Panc1 (cell line): ENCODE results near the gene SLC29A1. TPM values are rescaled to one million over a fixed set of nuclear protein-coding genes. Genes with fewer than 3 reads are reported as not detected.
"Not testable (repeated sequence)": the region's sequence is repeated elsewhere in the genome, so short reads cannot be mapped to it uniquely, and the experiment has no call there.

Experiments used
- ATAC-seq: fragments of 200-7000 bp; cut with Tn5 transposase; 2 replicates; pipeline ENCODE4 v1.9.1; 2020; ENCODE audit warnings: mild to moderate bottlenecking, moderate library complexity
- BruUV-seq: library from RNA; stranded (reverse); fragments of 400-500 nt; replicated peaks from 2 replicates; lab custom pipeline; 2021; lab: Mats Ljungman, UMichigan
- CTCF ChIA-PET: fragments of 300-600 bp; sonication (Branson Sonifier 250); formaldehyde crosslinking; loops from one replicate; lab custom pipeline; 2022; ENCODE audit warnings: antibody characterized with exemption; lab: Charles Lee
- POLR2A ChIA-PET: fragments of 300-600 bp; sonication (Branson Sonifier 250); formaldehyde crosslinking; loops from one replicate; lab custom pipeline; 2022; ENCODE audit warnings: antibody characterized with exemption; lab: Charles Lee
- DNase-seq: peaks from one replicate; pipeline ENCODE4 v3.0.0-alpha.2; 2010; ENCODE audit warnings: low read depth, low spot score
- H3K27ac ChIP-seq: 2 replicates; pipeline ENCODE4 v1.5.1; 2011; ENCODE audit warnings: mild to moderate bottlenecking, low read length, inconsistent platforms
- H3K27me3 ChIP-seq: fragments of 200-500 bp; sonication (Bioruptor generic); 2 replicates; pipeline ENCODE4 v1.6.0; 2014; ENCODE audit warnings: low read length, inconsistent platforms; ENCODE audit not compliant: control insufficient read depth, insufficient read depth
- H3K36me3 ChIP-seq: fragments of 200-500 bp; sonication (Bioruptor generic); 2 replicates; pipeline ENCODE4 v1.5.1; 2014; ENCODE audit warnings: inconsistent platforms, mild to moderate bottlenecking, low read length, moderate library complexity; ENCODE audit not compliant: control insufficient read depth, insufficient read depth
- H3K4me1 ChIP-seq: 2 replicates; pipeline ENCODE4 v1.5.1; 2011; ENCODE audit warnings: inconsistent platforms, mild to moderate bottlenecking, low read length, moderate library complexity; ENCODE audit not compliant: control insufficient read depth, insufficient read depth
- H3K4me3 ChIP-seq, 2 experiments: 2 replicates each; pipeline ENCODE4 v1.5.1; 2011 to 2012; ENCODE audit warnings: low read depth in 2 of 2, low read length in 2 of 2, mild to moderate bottlenecking in 2 of 2, inconsistent platforms in 1 of 2, moderate library complexity in 1 of 2
- H3K9me3 ChIP-seq: fragments of 200-500 bp; sonication (Bioruptor generic); 2 replicates; pipeline ENCODE4 v1.5.1; 2014; ENCODE audit warnings: low read depth, mild to moderate bottlenecking, inconsistent platforms, low read length, moderate library complexity; ENCODE audit not compliant: control insufficient read depth, insufficient read depth
- POLR2AphosphoS5 ChIP-seq: IDR thresholded peaks from 2 replicates; pipeline ENCODE4 v1.6.1; 2012; ENCODE audit warnings: mild to moderate bottlenecking, low read depth, low read length, moderate library complexity
- SIN3A ChIP-seq: IDR thresholded peaks from 2 replicates; pipeline ENCODE4 v1.6.1; 2012; ENCODE audit warnings: low read depth, mild to moderate bottlenecking, low read length, moderate library complexity, borderline replicate concordance; ENCODE audit not compliant: insufficient read depth
- TCF7L2 ChIP-seq: IDR thresholded peaks from 2 replicates; pipeline ENCODE4 v1.6.1; 2011; ENCODE audit warnings: mild to moderate bottlenecking, low read depth, low read length, inconsistent platforms
- in situ Hi-C: cut with HindIII; loops from 2 replicates; pipeline ENCODE4 v1.10.0; 2016; ENCODE audit warnings: low sequenced_read_pairs, low pct_unique_long_range_greater_than_20kb
- intact Hi-C: fragments of 100-400 bp; cut with micrococcal nuclease; formaldehyde crosslinking; loops from one replicate; pipeline ENCODE4 v1.10.0; 2022; ENCODE audit not compliant: unreplicated experiment
- total RNA-seq: library from RNA; stranded (reverse); gene quantifications from one replicate; pipeline ENCODE4 v1.2.1, GENCODE V29; 2021; ENCODE audit not compliant: unreplicated experiment
- TF ChIP-seq, protein P1 (sequence below): fragments of 450-650 bp; IDR thresholded peaks from 2 replicates; pipeline ENCODE4 v1.5.1; 2017; ENCODE audit warnings: mild to moderate bottlenecking
- TF ChIP-seq, protein P2 (sequence below), 2 experiments: IDR thresholded peaks; 2 replicates each; pipeline ENCODE4 v1.6.1; 2011 to 2012; ENCODE audit warnings: low read depth in 2 of 2, control low read depth in 1 of 2, low read length in 1 of 2, mild to moderate bottlenecking in 1 of 2, moderate library complexity in 1 of 2; ENCODE audit not compliant: insufficient read depth in 1 of 2

SLC29A1 gene
- total RNA-seq, 1 experiment from 2014 or later: 263 TPM

DNA sequence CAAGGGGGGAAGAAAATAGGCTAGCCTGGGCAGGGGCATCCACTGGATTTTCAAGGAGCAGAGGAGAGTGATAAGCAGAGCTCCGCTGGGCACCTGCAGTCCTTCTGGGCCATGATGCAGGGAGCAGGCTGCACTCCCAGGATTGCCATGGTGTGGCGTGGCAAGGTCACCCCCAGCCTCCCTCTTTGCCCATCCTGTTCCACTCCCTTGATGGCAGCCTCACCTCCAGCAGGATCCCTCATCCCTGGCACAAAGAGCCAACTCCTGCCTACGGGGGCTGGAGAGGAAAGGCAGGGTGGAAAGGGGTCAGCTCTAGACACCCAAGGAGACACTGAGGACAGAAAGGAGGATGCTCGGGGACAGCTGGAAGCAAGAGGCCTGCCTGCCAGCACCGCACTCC, 29.1 kb upstream of the SLC29A1 start:
- ChIA-PET CTCF (interaction anchor here (0.6 kb wide), 1 partner anchor 30 kb away, joined by 5 read pairs; no protein-coding TSS in a partner anchor), POLR2A (interaction anchor here (0.6 kb wide), 1 partner anchor 51 kb away, joined by 3 read pairs; no protein-coding TSS in a partner anchor)
- Histone ChIP-seq H3K9me3 (no peaks in the 10 kb centered on the region), H3K4me3 (no peak overlapping the region), H3K36me3 (no peaks in the 10 kb centered on the region), H3K27ac (no peak overlapping the region), H3K4me1 (no peaks in the 10 kb centered on the region), H3K27me3 (no peaks in the 10 kb centered on the region)
- no TSS peak for BruUV-seq
- intact Hi-C loops: no loop called here
- in situ Hi-C loops: no loop called here
- ATAC-seq: no peak
- DNase-seq: no peak
- TF ChIP-seq, protein P1, sequence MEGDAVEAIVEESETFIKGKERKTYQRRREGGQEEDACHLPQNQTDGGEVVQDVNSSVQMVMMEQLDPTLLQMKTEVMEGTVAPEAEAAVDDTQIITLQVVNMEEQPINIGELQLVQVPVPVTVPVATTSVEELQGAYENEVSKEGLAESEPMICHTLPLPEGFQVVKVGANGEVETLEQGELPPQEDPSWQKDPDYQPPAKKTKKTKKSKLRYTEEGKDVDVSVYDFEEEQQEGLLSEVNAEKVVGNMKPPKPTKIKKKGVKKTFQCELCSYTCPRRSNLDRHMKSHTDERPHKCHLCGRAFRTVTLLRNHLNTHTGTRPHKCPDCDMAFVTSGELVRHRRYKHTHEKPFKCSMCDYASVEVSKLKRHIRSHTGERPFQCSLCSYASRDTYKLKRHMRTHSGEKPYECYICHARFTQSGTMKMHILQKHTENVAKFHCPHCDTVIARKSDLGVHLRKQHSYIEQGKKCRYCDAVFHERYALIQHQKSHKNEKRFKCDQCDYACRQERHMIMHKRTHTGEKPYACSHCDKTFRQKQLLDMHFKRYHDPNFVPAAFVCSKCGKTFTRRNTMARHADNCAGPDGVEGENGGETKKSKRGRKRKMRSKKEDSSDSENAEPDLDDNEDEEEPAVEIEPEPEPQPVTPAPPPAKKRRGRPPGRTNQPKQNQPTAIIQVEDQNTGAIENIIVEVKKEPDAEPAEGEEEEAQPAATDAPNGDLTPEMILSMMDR: no peak
- TF ChIP-seq, protein P2, sequence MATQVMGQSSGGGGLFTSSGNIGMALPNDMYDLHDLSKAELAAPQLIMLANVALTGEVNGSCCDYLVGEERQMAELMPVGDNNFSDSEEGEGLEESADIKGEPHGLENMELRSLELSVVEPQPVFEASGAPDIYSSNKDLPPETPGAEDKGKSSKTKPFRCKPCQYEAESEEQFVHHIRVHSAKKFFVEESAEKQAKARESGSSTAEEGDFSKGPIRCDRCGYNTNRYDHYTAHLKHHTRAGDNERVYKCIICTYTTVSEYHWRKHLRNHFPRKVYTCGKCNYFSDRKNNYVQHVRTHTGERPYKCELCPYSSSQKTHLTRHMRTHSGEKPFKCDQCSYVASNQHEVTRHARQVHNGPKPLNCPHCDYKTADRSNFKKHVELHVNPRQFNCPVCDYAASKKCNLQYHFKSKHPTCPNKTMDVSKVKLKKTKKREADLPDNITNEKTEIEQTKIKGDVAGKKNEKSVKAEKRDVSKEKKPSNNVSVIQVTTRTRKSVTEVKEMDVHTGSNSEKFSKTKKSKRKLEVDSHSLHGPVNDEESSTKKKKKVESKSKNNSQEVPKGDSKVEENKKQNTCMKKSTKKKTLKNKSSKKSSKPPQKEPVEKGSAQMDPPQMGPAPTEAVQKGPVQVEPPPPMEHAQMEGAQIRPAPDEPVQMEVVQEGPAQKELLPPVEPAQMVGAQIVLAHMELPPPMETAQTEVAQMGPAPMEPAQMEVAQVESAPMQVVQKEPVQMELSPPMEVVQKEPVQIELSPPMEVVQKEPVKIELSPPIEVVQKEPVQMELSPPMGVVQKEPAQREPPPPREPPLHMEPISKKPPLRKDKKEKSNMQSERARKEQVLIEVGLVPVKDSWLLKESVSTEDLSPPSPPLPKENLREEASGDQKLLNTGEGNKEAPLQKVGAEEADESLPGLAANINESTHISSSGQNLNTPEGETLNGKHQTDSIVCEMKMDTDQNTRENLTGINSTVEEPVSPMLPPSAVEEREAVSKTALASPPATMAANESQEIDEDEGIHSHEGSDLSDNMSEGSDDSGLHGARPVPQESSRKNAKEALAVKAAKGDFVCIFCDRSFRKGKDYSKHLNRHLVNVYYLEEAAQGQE (IDR thresholded peaks at IDR 0.05; ENCODE audit: insufficient read depth in 1 of 2, low read depth in 2 of 2, low read length in 1 of 2): no peak

DNA sequence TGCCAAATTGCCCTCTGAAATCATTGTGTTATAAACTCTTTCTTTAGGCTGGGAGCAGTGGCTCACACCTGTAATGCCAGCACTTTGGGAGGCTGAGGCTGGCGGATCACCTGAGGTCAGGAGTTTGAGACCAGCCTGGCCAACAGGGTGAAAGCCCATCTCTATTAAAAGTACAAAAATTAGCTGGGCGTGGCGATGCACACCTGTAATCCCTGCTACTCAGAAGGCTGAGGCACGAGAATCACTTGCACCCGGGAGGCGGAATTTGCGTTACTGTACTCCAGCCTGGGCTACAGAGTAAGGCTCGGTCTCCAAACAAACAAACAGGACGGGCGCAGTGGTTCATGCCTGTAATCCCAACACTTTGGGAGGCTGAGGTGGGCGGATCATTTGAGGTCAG, 27.0 kb upstream of the SLC29A1 start:
- DNase-seq, H3K4me3 ChIP-seq, POLR2A ChIA-PET, H3K4me1 ChIP-seq, in situ Hi-C loops, BruUV-seq, H3K36me3 ChIP-seq, intact Hi-C loops, ATAC-seq, CTCF ChIA-PET, H3K9me3 ChIP-seq, H3K27me3 ChIP-seq, H3K27ac ChIP-seq: not testable (repeated sequence)

DNA sequence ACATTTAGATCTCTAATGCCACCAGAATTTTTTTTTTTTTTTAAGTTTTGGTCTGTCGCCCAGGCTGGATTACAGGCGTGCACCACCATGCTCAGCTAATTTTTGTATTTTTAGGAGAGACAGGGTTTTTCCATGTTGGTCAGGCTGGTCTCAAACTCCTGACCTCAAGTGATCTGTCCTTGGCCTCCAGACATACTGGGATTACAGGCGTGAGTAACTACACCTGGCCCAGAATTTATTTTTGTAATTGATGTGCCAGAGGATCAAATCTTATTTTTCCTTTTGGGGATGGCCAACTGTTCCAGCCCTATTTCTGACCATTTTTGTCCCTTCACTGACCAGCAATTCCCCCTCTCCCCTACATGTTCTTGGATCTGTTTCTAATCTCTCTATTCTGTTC, 24.7 kb upstream of the SLC29A1 start:
- no peaks in the 10 kb centered on the region for H3K27me3 ChIP-seq
- H3K4me1 ChIP-seq: peaks cover 17% of the 10 kb centered on the region
- CTCF ChIA-PET: no interaction called here
- no peaks in the 10 kb centered on the region for H3K36me3 ChIP-seq
- no peak overlapping the region for H3K4me3 ChIP-seq
- DNase-seq (no peak), ATAC-seq (no peak)
- intact Hi-C loops (no loop called here), in situ Hi-C loops (no loop called here)
- BruUV-seq: no TSS peak
- H3K27ac ChIP-seq: no peak overlapping the region
- no peak for TF ChIP-seq TCF7L2
- no peak for TF ChIP-seq SIN3A
- TF ChIP-seq, protein P1: no peak
- TF ChIP-seq, protein P2 (IDR thresholded peaks at IDR 0.05; ENCODE audit: insufficient read depth in 1 of 2, low read depth in 2 of 2, low read length in 1 of 2): no peak
- no peak for TF ChIP-seq POLR2AphosphoS5
- POLR2A ChIA-PET: interaction anchor here (0.7 kb wide), 1 partner anchor 19 kb away, joined by 7 read pairs; no protein-coding TSS in a partner anchor
- H3K9me3 ChIP-seq: no peaks in the 10 kb centered on the region
